ENCODE data around the gene ZNF335. TPM values are rescaled to one million over a fixed set of nuclear protein-coding genes. Genes with fewer than 3 reads are reported as not detected.
"Not testable (repeated sequence)": the region's sequence is repeated elsewhere in the genome, so short reads cannot be mapped to it uniquely, and the experiment has no call there.

Gene ZNF335
- total RNA-seq, 4 donors from 2014 or later: 12.9 to 19.0 (median 15.3) TPM

DNA sequence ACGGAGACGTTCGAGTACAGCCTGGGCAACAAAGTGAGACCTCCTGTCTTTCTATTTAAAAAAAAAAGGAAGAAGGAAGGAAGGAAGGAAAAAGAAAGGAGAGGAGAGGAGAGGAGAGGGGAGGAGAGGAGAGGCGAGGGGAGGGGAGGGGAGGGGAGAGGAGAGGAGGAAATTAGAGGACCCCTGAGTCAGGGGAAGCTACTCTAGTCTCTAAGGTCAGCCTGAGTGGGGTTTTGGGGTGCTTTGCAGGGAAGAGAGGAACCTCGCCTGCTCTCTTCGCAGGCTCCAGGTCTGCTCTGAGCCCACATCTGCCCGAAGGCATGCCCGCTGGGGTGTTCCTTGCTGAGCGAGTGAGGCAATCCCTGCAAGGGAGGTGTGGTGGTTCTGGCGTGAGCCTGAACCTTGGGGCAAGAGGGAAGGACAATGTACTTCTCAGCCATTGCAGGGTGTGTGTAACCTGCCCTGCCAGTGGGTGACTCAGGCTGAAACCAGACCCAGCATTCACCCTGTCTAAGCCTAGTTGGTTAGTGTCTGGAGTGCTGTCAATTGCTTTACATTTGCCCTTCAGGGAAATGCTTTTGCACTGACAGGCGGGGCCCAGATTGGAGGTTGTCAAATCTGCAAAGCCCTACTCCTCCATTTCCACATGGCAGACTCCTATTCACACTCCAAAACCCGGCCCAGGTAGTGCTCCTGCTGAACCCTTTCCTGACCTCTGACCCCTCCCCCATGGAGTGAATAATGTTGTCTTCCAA is 21.4 kb upstream of the ZNF335 start:
- no peak for DNase-seq (ENCODE audit: extremely low spot score)

DNA sequence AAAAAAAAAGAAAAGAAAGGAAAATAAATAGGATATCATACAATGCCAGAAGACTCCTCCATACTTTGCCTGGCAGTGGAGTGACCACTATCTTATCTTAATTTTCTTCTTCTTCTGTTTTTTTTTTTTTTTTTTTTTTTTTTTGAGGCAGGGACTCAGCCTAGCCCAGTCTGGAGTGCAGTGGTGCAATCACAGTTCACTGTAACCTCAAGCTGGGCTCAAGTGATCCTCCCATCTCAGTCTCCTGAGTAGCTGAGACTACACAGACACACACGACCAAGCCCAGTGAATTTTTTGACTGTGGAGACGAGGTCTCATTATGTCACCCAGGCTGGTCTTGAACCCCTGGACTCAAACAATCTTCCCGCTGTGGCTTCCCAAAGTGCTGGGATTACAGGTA is 19.6 kb upstream of the ZNF335 start:
- no peaks in the 10 kb centered on the region for H3K4me1 ChIP-seq
- DNase-seq (ENCODE audit: extremely low spot score): no peak
- WGBS: 81% methylated on average over 3 of the region's 3 CpGs
- H3K27ac ChIP-seq (replicated peaks in 1 of 4): no peak overlapping the region
- TF ChIP-seq, protein P1, sequence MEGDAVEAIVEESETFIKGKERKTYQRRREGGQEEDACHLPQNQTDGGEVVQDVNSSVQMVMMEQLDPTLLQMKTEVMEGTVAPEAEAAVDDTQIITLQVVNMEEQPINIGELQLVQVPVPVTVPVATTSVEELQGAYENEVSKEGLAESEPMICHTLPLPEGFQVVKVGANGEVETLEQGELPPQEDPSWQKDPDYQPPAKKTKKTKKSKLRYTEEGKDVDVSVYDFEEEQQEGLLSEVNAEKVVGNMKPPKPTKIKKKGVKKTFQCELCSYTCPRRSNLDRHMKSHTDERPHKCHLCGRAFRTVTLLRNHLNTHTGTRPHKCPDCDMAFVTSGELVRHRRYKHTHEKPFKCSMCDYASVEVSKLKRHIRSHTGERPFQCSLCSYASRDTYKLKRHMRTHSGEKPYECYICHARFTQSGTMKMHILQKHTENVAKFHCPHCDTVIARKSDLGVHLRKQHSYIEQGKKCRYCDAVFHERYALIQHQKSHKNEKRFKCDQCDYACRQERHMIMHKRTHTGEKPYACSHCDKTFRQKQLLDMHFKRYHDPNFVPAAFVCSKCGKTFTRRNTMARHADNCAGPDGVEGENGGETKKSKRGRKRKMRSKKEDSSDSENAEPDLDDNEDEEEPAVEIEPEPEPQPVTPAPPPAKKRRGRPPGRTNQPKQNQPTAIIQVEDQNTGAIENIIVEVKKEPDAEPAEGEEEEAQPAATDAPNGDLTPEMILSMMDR (IDR thresholded peaks at IDR 0.05): no peak
- no peak overlapping the region for H3K4me3 ChIP-seq
- no peaks in the 10 kb centered on the region for H3K9me3 ChIP-seq
- peaks cover 0 to 92% (median 4%) of the 10 kb centered on the region in 4 donors for H3K27me3 ChIP-seq
- intact Hi-C loops (cut with DNase I): no loop called here
- H3K36me3 ChIP-seq: no peaks in the 10 kb centered on the region

More for the DNA sequence above, 21.4 kb upstream of the ZNF335 start:
- H3K4me3 ChIP-seq: no peak overlapping the region
- H3K27me3 ChIP-seq: peaks cover 0 to 98% (median 6%) of the 10 kb centered on the region in 4 donors
- no peak for TF ChIP-seq POLR2A (IDR thresholded peaks at IDR 0.05; ENCODE audit: low read depth)
- H3K27ac ChIP-seq (replicated peaks in 1 of 4): no peak overlapping the region
- H3K4me1 ChIP-seq: no peaks in the 10 kb centered on the region
- intact Hi-C loops (cut with DNase I): no loop called here
- H3K36me3 ChIP-seq: no peaks in the 10 kb centered on the region
- no peaks in the 10 kb centered on the region for H3K9me3 ChIP-seq
- 76% methylated on average over 7 of the region's 12 CpGs for WGBS

DNA sequence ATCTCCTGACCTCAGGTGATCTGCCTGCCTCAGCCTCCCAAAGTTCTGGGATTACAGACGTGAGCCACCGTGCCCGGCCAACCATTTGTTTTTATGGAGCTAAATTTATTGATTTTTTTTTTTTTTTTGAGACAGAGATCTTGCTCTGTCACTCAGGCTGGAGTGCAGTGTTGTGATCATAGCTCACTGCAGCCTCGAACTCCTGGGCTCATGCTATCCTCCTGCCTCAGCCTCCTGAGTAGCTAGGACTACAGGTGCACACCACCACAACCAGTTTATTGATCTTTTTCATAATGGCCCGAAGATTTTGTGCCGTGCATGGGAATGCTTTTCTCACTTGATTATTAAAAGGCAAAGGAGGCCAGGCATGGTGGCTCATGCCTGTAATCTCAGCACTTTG is 16.8 kb upstream of the ZNF335 start:
- H3K36me3 ChIP-seq; intact Hi-C loops (cut with DNase I); DNase-seq (ENCODE audit: extremely low spot score); H3K27ac ChIP-seq (replicated peaks in 1 of 4); H3K9me3 ChIP-seq; H3K4me1 ChIP-seq; H3K4me3 ChIP-seq: not testable (repeated sequence)
- 83% methylated on average over 6 of the region's 6 CpGs for WGBS
- peaks cover 0 to 66% (median 1%) of the 10 kb centered on the region in 4 donors for H3K27me3 ChIP-seq

DNA sequence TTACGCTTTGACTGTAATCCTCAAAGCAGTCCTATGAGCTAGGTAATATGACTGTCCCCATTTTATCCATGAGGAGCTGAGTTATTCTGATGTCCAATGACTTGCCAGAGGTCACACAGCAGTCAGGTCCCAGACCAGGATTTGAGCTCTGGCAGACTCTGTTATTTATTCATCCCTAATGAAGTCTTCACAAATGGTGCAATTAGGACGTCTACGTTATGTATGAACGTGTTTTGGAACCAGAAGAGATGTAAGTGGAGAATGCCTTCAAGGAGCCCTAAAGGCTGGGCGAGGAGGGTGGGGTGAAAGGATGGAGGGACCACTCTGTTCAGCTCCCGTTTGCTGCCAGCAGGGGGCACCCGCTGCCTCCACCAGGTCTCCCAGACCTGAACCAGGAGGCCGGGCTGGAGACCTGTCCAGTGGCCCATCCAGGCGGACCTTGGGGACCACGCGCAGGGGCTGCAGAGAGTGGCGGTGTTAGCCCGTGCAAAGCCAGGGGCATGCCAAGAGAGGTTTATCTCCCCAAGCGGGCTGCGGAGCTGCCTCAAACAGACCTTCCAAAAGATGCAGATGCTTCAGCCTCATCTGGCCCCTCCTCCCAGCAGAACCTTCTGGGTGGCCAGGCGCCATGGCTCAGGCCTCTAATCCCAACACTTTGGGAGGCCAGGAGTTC is 15.2 kb upstream of the ZNF335 start:
- WGBS: 21% methylated on average over 4 of the region's 16 CpGs
- no peaks in the 10 kb centered on the region for H3K4me1 ChIP-seq
- no peak for DNase-seq (ENCODE audit: extremely low spot score)
- H3K9me3 ChIP-seq: no peaks in the 10 kb centered on the region
- peaks cover 0 to 64% (median 1%) of the 10 kb centered on the region in 4 donors for H3K27me3 ChIP-seq
- H3K4me3 ChIP-seq: no peak overlapping the region
- no peak for TF ChIP-seq POLR2AphosphoS5 (IDR thresholded peaks at IDR 0.05)
- TF ChIP-seq, protein P1 (IDR thresholded peaks at IDR 0.05): peak; percentile 45 to 79 (median 53)
- no peak for TF ChIP-seq POLR2A (IDR thresholded peaks at IDR 0.05; ENCODE audit: low read depth)
- no peak for TF ChIP-seq EP300 (IDR thresholded peaks at IDR 0.05)
- intact Hi-C loops (cut with DNase I): no loop called here
- no peak overlapping the region for H3K27ac ChIP-seq (replicated peaks in 1 of 4)
- H3K36me3 ChIP-seq: no peaks in the 10 kb centered on the region

DNA sequence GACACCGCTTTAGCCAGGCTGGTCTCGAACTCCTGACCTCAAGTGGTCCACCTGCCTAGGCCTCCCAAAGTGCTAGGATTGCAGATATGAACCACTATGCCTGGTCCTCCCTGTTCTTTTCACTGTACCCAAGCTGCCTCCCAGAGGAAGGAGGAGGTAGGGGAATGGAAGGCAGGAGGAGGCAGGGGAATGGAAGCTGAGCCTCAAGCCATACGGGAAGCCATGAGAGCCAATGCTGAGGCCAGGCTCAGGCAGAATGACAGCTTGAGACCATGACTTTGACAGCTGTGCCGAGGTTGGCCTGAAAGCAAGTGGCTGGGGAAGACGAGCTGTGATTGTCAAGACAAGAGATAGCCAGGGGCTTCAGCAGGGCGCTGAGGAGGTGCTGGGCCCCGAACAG is 13.6 kb upstream of the ZNF335 start:
- Histone ChIP-seq H3K36me3 (no peaks in the 10 kb centered on the region), H3K9me3 (no peaks in the 10 kb centered on the region), H3K4me1 (no peaks in the 10 kb centered on the region), H3K27me3 (peaks cover 0 to 61% (median under 1%) of the 10 kb centered on the region in 4 donors), H3K4me3 (no peak overlapping the region), H3K27ac (replicated peaks in 1 of 4) (no peak overlapping the region)
- no peak for DNase-seq (ENCODE audit: extremely low spot score)
- TF ChIP-seq EP300 (IDR thresholded peaks at IDR 0.05): no peak
- no peak for TF ChIP-seq POLR2A (IDR thresholded peaks at IDR 0.05; ENCODE audit: low read depth)
- TF ChIP-seq, protein P1 (IDR thresholded peaks at IDR 0.05): no peak
- no peak for TF ChIP-seq POLR2AphosphoS5 (IDR thresholded peaks at IDR 0.05)
- 68% methylated on average over 7 of the region's 7 CpGs for WGBS
- intact Hi-C loops (cut with DNase I): no loop called here
